GM21515 (cell line): Measurements from ENCODE around the gene CAST.
A peak's percentile ranks its signal among the peaks of the same experiment; 100 is the strongest.

Experiments
- ATAC-seq: cut with Tn5 transposase; IDR thresholded peaks from one replicate; pipeline ENCODE4 v1.9.1; 2021; ENCODE audit not compliant: unreplicated experiment

The CAST gene

DNA sequence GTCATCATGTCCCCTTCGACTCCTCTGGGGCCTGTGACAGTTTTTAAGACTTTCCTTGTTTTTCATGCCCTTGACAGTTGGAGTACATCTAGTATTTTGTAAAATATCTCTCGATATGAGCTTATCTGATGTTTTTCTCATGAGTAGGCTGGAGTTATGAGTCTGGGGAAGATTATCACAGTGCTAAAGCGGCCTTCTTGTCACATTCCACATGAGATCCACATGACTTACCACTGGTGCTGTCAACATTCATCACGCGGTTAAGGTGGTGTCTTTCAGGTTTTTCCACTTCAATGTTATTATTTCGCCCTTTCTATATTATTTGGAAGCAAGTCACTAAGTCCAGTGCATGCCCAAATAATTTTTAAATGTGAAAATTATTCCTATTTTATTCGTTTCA lies 17.1 kb upstream of the CAST start:
- ATAC-seq: no peak

DNA sequence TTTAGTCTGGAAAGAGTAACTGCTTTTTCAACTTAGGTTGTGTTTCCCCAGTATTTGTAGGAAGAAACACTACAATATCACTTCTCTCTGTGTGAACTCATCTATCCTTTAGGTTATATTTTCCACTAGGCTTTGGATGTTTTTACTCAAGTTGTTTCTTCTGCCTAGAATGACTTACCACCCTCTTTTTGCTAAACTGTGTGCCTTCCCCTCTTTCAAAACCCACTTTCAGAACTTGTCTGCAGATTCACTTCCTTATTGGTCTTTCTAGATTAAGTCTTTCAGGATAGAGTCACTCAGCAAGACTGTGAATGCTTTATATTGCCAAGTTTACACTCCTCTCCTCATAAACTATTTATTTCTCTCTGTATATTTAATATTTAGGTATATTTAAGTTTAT lies 14.2 kb upstream of the CAST start:
- ATAC-seq: peak; percentile 70

DNA sequence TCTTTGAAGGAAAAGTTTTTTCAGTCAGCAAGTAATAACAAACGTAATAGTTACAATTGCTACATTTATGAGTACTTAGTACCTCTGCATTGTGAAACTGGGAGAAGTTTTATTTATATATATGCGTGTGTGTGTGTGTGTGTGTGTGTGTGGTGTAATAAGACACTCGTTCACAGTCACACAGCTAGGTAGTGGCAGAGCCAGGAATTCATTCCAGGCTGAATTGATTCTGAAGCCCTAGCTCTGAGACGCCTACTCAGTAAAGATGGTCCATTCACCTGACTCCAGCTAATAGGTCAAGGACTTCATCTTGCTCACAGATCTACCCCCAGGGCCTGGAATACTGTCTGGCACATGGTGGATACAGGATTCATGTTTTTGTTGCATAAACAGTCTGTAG lies 13.6 kb upstream of the CAST start:
- ATAC-seq: no peak

DNA sequence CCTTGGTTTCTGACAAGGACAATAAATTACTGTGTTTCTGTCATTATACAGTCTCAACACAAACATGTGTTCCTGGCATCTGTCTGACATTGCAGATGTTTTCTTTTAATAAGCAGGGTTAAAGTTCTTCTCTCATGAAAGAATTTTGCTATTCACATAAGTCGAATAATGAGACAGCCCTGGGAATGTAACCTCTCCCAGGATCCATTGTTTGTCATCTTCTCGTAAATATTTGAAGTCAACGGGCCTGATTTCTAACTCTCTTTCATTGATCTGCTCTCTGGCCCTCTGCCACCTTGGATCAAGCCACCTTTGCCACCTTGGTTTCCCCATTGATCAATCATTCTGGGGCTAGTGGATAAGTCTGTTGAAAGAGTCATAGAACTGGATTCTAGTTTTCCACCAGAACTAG lies 12.9 kb upstream of the CAST start:
- no peak for ATAC-seq

DNA sequence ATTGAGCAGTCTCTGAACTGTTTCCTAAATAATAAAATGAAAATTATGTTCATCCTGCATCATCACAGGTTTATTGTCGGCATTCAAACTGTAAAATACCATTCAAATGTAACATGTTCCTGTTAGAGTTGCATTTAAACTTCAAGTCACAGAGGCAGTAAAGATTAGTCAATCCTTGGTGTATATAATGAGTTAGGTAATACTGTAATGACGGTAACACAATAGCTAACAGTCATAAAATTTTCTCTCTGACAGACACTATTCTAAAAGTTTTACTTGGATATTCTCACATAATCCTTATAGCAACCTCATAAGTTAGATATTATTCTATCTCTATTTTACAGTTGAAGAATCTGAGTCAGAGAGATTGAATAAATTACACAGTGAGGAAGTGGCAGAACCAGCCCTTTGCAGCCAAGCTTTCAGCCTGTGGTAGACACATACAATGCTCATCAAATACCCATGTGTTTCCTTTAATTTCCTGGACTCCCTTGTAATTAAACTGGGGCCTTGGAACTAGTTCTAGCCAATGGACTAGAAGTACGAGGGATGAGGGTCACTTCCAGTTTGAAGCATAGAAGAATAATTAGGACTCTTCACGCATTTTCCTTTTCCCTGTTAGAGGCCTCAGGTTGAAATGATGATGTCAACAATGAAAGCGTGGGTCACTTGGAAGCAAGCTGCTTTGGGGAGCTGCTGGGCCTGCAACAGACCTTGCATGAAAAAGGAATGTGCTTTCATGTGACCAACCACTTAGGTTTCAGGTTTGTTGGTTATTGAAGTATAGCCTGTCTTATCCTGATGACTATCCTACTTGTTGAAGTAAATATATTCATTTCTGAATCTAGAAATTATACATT lies 12.3 kb upstream of the CAST start:
- no peak for ATAC-seq

DNA sequence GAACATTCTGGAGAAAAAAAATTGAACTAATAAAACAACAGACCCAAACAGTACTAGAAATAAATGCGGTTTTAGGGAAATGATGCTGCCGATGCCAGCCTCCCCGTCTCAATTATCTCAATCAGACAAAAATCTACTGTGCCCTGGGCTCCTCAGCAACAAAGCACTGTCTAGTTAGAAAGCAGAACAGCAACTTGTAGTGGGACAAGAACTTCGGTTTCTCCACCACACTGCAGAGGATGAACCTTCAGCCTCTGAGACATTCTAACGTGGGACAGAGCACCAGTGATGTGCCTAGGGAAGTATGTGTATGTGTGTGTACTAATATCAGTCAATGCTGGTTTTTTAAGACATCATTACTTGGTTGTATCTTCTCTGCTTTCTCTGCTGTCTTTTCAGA lies 11.1 kb upstream of the CAST start:
- ATAC-seq: peak; percentile 54

DNA sequence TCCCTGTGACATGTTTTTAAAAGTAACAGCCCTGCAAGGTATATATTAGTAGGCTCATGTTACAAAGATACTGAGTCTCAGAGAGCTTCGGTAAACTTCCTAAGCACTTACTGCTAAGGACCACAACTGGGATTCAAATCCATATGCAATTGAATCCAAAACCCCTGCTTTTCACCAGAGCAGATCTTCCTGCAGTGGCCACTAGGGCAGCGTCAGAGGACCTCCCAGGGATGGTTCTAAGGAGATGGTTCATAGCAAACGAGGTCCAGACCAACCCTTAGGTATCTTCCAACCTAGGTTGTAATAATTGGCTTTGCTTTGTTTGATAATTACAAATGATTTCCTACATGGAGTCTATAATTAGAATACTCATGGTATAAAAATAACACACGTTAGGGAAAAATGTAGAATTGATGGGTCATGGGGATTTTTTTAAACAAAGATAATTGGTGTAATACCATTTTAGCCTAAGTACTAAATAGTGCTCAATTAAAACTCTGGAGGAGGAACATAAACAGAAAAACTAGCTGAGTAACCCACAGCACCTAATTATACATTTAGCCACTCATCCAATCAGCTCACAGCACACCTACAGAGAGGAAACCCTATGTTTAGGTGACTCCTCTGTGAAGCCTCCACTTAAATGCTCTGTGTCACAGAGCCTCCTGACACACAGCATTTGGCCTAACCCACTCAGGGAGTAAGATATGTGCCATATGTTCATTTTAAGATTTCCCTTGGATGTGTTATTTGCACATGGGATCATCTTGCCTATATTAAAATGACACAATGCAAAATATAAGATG lies 10.0 kb upstream of the CAST start:
- ATAC-seq: no peak

DNA sequence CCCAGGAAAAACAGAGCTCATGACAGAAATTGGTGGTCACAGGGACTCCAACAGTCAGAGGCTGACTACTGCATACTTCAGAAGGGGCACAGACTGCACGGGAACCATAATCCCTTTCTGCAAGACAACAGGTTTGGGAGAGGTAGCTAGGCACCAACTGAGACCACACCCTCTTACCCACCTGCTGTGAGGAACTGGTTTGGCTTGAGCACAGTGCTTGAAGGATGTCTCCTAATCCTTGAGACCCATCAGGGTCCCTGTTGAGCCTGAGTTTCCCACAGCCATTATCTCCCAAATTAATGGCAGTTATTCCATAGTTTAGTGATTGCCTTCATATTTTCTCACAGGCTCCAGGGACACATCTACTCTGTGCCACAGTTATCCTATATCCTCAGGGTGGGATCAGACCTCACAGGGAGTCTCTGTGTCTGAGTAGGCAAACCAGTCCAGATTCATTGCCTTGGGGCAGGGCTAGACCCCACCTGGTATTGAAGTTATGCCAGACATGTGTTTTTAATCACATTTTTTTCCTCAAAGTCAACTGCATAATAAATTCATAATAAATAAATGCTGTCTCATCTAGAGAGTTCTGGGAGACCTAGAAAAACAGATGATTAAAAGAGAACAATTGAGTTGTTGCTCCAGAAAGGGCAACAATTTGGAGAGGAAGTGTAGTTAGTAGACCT lies 9.3 kb upstream of the CAST start:
- ATAC-seq: no peak

DNA sequence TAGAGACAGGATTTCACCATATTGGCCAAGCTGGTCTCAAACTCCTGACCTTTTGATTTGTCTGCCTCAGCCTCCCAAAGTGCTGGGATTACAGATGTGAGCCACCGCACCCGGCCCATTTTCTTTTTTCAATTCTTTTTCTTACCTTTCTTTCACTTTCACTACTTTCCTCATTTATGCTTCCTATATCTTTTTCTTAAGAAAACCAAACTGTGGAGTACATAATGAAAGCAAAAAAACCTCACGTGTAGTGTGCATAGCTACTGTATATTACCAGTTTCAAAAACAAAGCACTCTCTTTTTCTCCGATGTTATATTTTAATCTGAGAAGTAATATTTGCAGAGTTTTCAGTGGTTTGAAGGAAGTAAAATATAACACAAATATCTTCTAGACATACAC lies 8.0 kb upstream of the CAST start:
- ATAC-seq: no peak

DNA sequence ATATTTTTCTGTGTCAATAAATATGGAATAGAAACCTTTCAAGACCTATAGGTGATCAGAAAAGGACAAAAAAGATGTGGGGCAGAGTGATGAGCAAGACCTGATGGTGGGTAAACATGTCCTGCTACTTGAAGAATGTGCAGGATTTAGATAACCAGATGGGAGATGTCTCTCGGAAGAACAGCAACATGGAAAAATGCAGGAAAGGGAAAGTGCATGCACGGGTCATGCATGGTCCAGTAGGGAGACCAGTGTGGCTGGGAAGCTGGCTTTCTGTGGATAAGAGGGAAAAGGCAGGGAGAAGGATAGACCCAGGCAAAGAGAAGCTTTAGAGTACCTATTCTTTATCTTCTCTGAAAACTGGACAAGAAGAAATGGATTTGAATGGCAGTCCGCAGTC lies 7.1 kb upstream of the CAST start:
- ATAC-seq: no peak

DNA sequence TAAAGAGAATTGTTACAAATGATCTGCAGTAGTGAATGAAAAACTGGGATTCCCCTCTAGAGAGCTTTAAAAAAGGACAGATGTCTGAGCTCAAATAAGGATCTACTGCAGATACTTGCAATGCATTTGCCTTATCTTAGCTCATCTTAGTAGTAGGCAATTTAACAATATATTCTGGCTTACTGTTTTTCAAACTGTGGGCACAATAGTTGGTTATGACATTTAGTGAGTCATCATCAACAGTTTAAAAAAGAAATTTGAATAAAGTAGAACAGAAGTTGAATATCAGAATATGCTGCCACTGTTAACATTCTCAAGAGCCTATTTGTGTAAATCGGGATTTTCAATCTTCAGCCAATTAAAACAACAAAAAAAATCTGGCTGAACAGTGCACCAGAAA lies 6.7 kb upstream of the CAST start:
- no peak for ATAC-seq

DNA sequence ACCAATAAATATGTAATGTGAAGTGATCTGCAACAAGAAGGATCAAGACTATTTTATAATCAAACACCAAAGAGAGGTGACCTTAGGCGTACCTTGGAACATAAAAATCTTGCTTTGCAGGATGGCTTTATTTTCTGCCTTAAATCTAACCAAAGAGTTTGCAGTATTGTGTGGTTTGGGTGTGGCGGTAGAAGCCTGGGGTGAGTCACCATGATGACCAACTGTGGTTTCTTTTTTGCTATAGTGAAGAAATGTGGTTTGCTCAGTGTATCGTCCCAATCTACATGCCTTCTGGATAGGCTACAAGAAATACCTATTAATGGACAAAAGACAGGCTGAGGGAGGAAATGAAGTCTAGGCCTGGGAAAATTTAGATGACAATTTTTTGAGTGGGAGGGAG lies 5.1 kb upstream of the CAST start:
- ATAC-seq: peak; percentile 62

DNA sequence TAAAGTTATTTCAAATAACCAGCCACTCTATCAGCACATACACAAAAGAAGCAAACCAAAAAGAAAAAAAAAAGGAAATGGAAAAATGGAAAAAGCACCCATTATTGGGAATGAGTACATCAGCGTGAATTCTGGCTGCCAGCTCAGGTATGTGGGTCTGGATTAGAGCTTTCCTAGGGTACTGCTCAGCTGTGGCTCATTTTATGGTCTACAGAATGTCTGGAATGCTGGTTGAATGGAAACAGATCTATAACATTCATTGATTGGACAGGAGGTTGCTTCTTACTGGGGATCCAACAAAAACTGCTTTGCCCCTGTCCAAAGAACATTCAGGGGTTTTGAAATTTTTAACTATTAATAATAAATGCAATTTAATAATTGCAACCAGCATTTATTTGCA lies 3.9 kb upstream of the CAST start:
- no peak for ATAC-seq

DNA sequence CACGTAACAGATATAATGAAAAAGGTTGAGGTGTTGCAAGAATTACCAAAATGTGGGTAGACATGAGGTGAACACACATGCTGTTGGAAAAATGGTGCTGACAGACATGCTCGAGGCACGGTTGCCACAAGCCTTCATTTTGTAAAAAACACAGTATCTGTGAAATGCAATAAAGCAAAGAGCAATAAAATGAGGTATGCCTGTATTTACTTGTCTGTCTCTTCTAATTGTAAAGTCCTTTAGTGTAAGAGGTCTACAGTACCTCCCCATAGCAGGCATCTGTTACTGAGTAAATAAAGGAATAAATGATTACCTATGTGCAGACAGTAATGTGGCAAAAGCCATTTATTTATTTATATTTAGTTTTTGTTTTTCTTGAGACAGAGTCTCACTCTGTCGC lies 3.0 kb upstream of the CAST start:
- no peak for ATAC-seq

DNA sequence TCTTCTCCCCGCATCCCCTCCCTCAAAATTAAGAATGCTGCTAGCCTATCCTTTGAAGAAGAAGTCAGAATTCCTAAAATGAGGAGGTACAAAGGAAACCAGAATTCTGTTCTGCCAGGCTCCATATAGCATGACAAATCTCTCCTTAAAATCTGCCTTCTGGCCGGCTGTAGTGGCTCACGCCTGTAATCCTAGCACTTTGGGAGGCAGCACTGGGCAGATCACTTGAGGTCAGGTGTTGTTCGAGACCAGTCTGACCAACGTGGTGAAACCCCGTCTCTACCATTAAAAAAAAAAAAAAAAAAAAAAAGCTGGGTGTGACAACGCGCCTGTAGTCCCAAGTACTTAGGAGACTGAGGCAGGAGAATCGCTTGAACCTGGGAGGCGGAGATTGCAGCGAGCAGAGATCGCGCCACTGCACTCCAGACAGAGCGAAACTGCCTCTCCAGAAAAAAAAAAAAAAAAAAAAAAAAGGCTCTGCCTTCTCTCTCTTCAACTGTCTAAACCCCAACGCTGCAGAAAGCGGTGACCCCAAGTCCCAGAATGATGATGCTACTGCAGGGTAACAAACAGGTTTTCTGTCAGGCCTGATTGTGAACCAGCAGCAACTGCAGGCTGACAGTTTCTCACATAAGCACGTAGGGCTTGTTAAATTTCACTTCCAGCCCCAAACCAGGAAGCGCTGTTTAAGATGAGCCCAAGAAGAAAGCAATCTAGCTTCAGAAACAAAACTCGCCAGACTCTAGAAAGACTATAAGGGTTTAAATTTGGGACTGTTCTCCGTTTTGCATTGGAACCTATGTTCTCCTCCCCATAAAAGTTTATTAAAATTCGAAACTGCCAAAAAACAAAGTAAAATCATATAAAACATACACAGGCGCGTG lies 963 bp upstream of the CAST start:
- ATAC-seq: peak; percentile 29

DNA sequence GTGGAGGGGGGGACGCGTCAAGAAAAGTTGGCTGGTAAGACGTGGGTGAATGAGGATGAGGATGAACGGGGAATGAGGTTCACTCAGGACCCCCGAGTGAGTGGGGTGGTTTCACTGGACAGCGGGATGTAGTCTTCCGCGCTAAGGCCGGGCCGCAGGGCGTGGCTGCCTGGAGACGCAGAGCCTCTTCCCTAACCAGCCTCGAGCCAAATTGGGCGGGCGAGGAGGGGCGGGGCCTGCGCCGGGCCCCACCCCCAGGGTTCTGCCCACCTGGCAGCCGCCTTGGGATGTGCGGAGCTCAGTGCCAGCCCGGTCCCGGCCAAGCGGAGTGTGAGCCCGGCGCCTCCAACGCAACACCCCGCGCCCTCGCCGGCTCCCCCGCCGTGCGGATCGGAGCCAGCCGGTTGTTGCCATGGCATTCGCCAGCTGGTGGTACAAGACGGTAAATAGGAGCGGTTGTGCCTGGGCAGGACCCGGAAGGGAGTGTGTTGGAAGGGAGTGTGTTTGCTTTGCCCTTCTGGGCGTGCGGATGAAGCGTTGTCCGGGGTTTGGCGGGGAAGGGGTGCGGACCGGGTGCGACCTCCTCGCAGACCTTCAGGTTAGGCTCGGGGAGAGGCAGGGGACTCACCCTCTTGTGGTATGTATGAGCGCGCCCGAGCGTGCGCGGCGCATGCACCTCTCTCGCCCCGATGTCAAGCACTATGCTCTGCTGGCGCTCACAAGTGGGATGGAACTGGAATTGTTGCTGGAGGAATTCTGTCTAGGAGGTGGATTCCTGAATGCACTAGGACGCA lies 746 bp downstream of the CAST start:
- ATAC-seq: peak; percentile 74

DNA sequence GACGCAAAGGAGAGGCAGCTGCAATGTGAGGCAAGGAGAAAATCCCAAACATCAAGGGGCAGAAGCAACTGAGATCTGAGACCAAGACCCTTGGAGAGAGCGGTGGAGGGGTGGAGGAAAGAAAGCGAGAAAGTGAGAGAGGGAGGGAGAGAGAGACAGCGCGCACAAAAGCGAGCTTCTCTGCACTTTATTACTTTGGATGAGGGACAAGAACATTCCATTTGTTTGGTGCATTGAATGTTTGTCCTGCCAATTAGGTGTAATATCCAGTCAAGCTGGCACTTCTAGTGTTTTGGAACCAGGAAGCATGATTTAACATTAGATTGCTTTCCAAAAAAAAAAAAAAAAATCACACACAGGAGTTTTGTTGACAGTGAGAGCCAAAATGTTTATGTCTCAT lies 1.4 kb downstream of the CAST start:
- ATAC-seq: no peak

DNA sequence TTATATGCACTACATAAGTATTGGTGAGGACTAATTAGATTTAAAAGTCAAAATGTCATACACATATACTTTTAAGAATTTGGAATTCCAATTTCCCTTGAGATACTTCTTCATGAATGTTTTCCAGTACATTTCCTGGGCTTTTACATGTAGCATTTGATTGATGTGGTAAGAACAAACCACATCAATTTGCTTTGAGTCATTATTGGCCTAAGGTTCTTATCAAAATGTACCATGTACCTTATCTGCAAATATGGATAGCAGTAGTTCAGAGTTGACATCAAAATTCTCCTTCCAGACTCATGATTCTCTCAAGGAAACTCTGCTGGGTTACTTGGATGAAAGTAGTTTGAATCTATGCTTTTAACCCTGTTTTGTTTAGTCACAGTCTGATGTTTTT lies 2.5 kb downstream of the CAST start:
- ATAC-seq: no peak

DNA sequence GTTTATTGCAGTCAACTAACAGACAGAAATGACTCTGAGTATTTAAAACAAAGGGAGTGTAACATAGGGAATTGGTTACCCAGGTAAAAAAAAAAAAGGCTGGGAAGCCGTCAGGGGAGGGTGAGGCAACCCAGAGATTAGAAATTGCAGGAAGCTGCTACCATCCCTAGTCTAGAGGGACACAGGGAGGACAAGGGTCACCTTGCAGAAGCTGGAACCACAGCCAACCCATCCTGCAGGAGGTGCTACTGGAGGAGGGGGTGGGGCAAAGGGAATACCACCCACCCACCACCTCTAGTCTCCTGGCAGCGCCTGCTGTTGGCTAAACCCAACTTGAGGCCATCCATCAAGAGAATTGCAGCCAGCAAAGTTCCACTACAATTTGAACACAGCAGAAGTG lies 6.5 kb downstream of the CAST start:
- no peak for ATAC-seq

DNA sequence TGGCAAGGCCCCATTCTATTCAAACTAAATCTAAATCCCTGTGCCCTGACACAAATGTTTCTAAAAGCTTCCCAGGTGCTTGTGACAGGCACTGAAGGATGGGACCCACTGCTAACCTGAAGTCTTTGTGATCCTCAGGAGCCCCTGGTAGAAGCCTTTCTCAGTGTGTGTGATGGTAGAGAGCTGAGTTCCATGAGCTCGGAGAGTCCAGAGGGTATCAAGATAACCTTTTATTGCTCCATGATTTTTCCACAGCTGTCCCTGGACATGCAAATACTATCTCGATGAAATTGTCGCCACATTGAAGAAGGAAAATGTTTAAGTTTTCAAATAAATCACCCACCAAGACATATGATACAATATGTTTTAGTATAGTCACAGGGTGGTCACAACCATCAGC lies 7.7 kb downstream of the CAST start:
- no peak for ATAC-seq
